GM12865 (cell line): ENCODE measurements around the gene TOP2A.

Experiments
- DNase-seq: peaks from one replicate; pipeline ENCODE4 v3.0.0; 2010; ENCODE audit warnings: low read depth
- H3K4me3 ChIP-seq: 2 replicates; pipeline ENCODE4 v1.5.1; 2011; ENCODE audit warnings: mild to moderate bottlenecking, low read depth, low read length, control low read depth
- CTCF ChIP-seq: IDR thresholded peaks from 2 replicates; pipeline ENCODE4 v1.5.1; 2011; ENCODE audit warnings: low read length, control low read depth, low read depth, inconsistent platforms; ENCODE audit not compliant: insufficient read depth; ENCODE audit errors: missing control alignments

Gene TOP2A

DNA sequence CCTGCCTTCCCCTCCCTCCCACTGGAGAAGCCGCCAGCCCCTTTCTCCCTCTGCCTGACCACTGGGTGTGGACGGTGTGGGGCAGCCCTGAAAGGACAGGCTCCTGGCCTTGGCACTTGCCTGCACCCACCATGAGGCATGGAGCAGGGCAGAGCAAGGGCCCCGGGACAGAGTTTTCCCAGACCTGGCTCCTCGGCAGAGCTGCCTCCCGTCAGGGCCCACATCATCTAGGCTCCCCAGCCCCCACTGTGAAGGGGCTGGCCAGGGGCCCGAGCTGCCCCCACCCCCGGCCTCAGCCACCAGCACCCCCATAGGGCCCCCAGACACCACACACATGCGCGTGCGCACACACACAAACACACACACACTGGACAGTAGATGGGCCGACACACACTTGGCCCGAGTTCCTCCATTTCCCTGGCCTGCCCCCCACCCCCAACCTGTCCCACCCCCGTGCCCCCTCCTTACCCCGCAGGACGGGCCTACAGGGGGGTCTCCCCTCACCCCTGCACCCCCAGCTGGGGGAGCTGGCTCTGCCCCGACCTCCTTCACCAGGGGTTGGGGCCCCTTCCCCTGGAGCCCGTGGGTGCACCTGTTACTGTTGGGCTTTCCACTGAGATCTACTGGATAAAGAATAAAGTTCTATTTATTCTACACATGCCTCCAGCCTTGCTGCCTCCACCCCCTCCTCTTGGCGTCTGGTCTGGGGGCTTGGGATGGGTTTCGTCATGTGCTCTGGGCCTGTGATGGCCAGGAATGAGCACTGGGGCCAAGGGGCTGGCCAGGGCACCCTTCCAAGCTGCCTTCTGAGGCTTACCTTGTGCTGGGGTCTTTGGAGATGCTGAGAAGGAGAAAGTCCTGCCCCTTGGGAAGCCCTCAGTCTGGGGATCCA, 60.5 kb downstream of the TOP2A start:
- no peak overlapping the region for H3K4me3 ChIP-seq
- DNase-seq: no peak
- no peak for TF ChIP-seq CTCF

DNA sequence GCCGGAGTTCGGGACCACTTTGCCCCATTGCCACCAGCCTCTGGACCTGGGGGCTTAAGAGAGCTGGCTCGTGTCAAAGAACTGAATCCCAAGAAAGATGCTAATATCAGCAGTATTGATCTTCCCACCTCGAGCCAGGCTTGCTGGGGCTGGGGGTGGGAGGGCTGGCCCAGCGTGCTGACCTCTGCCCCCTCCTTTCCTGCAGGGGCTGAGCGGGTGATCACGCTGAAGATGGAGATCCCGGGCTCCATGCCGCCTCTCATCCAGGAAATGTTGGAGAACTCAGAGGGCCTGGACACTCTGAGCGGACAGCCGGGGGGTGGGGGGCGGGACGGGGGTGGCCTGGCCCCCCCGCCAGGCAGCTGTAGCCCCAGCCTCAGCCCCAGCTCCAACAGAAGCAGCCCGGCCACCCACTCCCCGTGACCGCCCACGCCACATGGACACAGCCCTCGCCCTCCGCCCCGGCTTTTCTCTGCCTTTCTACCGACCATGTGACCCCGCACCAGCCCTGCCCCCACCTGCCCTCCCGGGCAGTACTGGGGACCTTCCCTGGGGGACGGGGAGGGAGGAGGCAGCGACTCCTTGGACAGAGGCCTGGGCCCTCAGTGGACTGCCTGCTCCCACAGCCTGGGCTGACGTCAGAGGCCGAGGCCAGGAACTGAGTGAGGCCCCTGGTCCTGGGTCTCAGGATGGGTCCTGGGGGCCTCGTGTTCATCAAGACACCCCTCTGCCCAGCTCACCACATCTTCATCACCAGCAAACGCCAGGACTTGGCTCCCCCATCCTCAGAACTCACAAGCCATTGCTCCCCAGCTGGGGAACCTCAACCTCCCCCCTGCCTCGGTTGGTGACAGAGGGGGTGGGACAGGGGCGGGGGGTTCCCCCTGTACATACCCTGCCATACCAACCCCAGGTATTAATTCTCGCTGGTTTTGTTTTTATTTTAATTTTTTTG, 61.6 kb downstream of the TOP2A start:
- DNase-seq: no peak
- no peak for TF ChIP-seq CTCF

GRCh38 chr17:40355123-40355803, 62.4 kb downstream of the TOP2A start:
- peak; percentile 70 for DNase-seq
- peak; percentile 96 for TF ChIP-seq CTCF
- H3K4me3 ChIP-seq: no peak overlapping the region

More for the DNA sequence above, 61.6 kb downstream of the TOP2A start:
- H3K4me3 ChIP-seq: no peak overlapping the region

GRCh38 chr17:40354221-40355122, 63.2 kb downstream of the TOP2A start:
- no peak for DNase-seq
- H3K4me3 ChIP-seq: no peak overlapping the region
- TF ChIP-seq CTCF: no peak

- no peak for DNase-seq
- no peak for TF ChIP-seq CTCF
These were observed 64.8 kb downstream of the TOP2A start for GRCh38 chr17:40352779-40353394.

More at GRCh38 chr17:40352779-40353394, 64.8 kb downstream of the TOP2A start:
- no peak overlapping the region for H3K4me3 ChIP-seq
